H9 (cell line): ENCODE data around the gene TPD52L2. TPM values are rescaled to one million over a fixed set of nuclear protein-coding genes. Genes with fewer than 3 reads are reported as not detected.

Experiments
- DNase-seq: peaks from one replicate; pipeline ENCODE4 v3.0.0-alpha.2; 2017
- H2AFZ ChIP-seq: one replicate; pipeline ENCODE4 v1.6.1; 2013; ENCODE audit warnings: mild to moderate bottlenecking, low read length, control low read depth, moderate library complexity
- H2AK5ac ChIP-seq: 2 replicates; pipeline ENCODE4 v1.6.1; 2013; ENCODE audit warnings: low read length, control low read depth, mixed read lengths; ENCODE audit not compliant: insufficient read length
- H2BK120ac ChIP-seq: one replicate; pipeline ENCODE4 v1.6.1; 2013; ENCODE audit warnings: low read depth, mild to moderate bottlenecking, low read length, control low read depth, inconsistent platforms; ENCODE audit not compliant: poor library complexity, severe bottlenecking
- H2BK12ac ChIP-seq: 2 replicates; pipeline ENCODE4 v1.6.1; 2013; ENCODE audit warnings: low read length, control low read depth, mixed read lengths, low read depth; ENCODE audit not compliant: insufficient read length
- H2BK15ac ChIP-seq: 2 replicates; pipeline ENCODE4 v1.6.1; 2013; ENCODE audit warnings: low read depth, low read length, control low read depth
- H2BK20ac ChIP-seq: one replicate; pipeline ENCODE4 v1.6.1; 2013; ENCODE audit warnings: low read depth, mild to moderate bottlenecking, low read length, control low read depth, inconsistent platforms; ENCODE audit not compliant: poor library complexity, severe bottlenecking
- H2BK5ac ChIP-seq: 2 replicates; pipeline ENCODE4 v1.6.1; 2013; ENCODE audit warnings: low read length, control low read depth, mixed read lengths; ENCODE audit not compliant: insufficient read length
- H3K14ac ChIP-seq: 2 replicates; pipeline ENCODE4 v1.6.1; 2013; ENCODE audit warnings: low read length, control low read depth; ENCODE audit not compliant: insufficient read depth
- H3K18ac ChIP-seq: 2 replicates; pipeline ENCODE4 v1.6.1; 2013; ENCODE audit warnings: low read depth, mild to moderate bottlenecking, mixed read lengths, low read length, control low read depth; ENCODE audit not compliant: insufficient read length
- H3K23ac ChIP-seq: 2 replicates; pipeline ENCODE4 v1.6.1; 2013; ENCODE audit warnings: low read length, control low read depth, mixed read lengths, low read depth; ENCODE audit not compliant: insufficient read length
- H3K23me2 ChIP-seq: 2 replicates; pipeline ENCODE4 v1.6.1; 2013; ENCODE audit warnings: low read depth, mild to moderate bottlenecking, mixed read lengths, low read length, control low read depth; ENCODE audit not compliant: insufficient read length, poor library complexity, severe bottlenecking
- H3K27ac ChIP-seq: 2 replicates; pipeline ENCODE4 v1.5.1; 2013; ENCODE audit warnings: low read length, control low read depth, mixed read lengths, low read depth; ENCODE audit not compliant: insufficient read length
- H3K27me3 ChIP-seq: 2 replicates; pipeline ENCODE4 v1.6.1; 2013; ENCODE audit warnings: low read length, control low read depth, inconsistent platforms; ENCODE audit not compliant: insufficient read depth
- H3K4ac ChIP-seq: 2 replicates; pipeline ENCODE4 v1.6.1; 2013; ENCODE audit warnings: low read depth, mild to moderate bottlenecking, control low read depth, inconsistent platforms, low read length, moderate library complexity
- H3K4me1 ChIP-seq: 2 replicates; pipeline ENCODE4 v1.6.1; 2013; ENCODE audit warnings: low read length, control low read depth, inconsistent platforms; ENCODE audit not compliant: insufficient read depth
- H3K4me2 ChIP-seq: 2 replicates; pipeline ENCODE4 v1.6.1; 2013; ENCODE audit warnings: low read length, control low read depth, mixed read lengths; ENCODE audit not compliant: insufficient read length, insufficient read depth
- H3K56ac ChIP-seq: 2 replicates; pipeline ENCODE4 v1.6.1; 2013; ENCODE audit warnings: low read depth, mild to moderate bottlenecking, mixed read lengths, low read length, control low read depth; ENCODE audit not compliant: insufficient read length
- H3K79me1 ChIP-seq: 2 replicates; pipeline ENCODE4 v1.6.1; 2013; ENCODE audit warnings: low read depth, mild to moderate bottlenecking, moderate library complexity, low read length, control low read depth, inconsistent platforms; ENCODE audit not compliant: insufficient read depth, poor library complexity, severe bottlenecking
- H3K79me2 ChIP-seq: 2 replicates; pipeline ENCODE4 v1.6.1; 2013; ENCODE audit warnings: low read length, control low read depth, inconsistent platforms; ENCODE audit not compliant: insufficient read depth
- H3K9ac ChIP-seq: 2 replicates; pipeline ENCODE4 v1.6.1; 2013; ENCODE audit warnings: low read length, control low read depth, mixed read lengths; ENCODE audit not compliant: insufficient read length; ENCODE audit errors: extremely low read depth
- H3K9me3 ChIP-seq: one replicate; pipeline ENCODE4 v1.6.1; 2013; ENCODE audit warnings: low read depth, low read length, inconsistent platforms; ENCODE audit not compliant: control insufficient read depth
- H3T11ph ChIP-seq: one replicate; pipeline ENCODE4 v1.6.1; 2013; ENCODE audit warnings: mild to moderate bottlenecking, low read length, control low read depth, inconsistent platforms
- H4K20me1 ChIP-seq: one replicate; pipeline ENCODE4 v1.6.1; 2013; ENCODE audit not compliant: control insufficient read depth, insufficient read length, insufficient read depth
- H4K5ac ChIP-seq: 2 replicates; pipeline ENCODE4 v1.6.1; 2013; ENCODE audit warnings: low read depth, mild to moderate bottlenecking, mixed read lengths, low read length, control low read depth; ENCODE audit not compliant: insufficient read length
- H4K8ac ChIP-seq: replicated peaks from 2 replicates; pipeline ENCODE4 v1.6.1; 2013; ENCODE audit warnings: low read length, control low read depth, mixed read lengths, low read depth; ENCODE audit not compliant: insufficient read length
- H4K91ac ChIP-seq: 2 replicates; pipeline ENCODE4 v1.6.1; 2013; ENCODE audit warnings: low read depth, mild to moderate bottlenecking, moderate library complexity, mixed read lengths, low read length, control low read depth; ENCODE audit not compliant: insufficient read length
- H3K27ac Mint-ChIP-seq, 3 experiments: 2 replicates in 2 of 3; 3 replicates in 1 of 3; pipeline ENCODE4 v1.8.0; 2020 to 2021; ENCODE audit warnings: mixed read lengths in 3 of 3, mild to moderate bottlenecking in 1 of 3, moderate library complexity in 1 of 3
- H3K27me3 Mint-ChIP-seq: 2 replicates; pipeline ENCODE4 v1.8.0; 2021; ENCODE audit warnings: low read depth, mild to moderate bottlenecking, moderate library complexity, mixed read lengths
- H3K36me3 Mint-ChIP-seq, 3 experiments: 2 replicates in 2 of 3; 3 replicates in 1 of 3; pipeline ENCODE4 v1.8.0; 2020 to 2021; ENCODE audit warnings: low read depth in 3 of 3, mixed read lengths in 3 of 3; ENCODE audit not compliant: insufficient read depth in 1 of 3
- H3K4me1 Mint-ChIP-seq, 2 experiments: 2 replicates each; pipeline ENCODE4 v1.8.0; 2020; ENCODE audit warnings: mixed read lengths in 2 of 2
- H3K4me3 Mint-ChIP-seq, 2 experiments: 2 replicates in 1 of 2; 3 replicates in 1 of 2; pipeline ENCODE4 v1.8.0; 2020 to 2021; ENCODE audit warnings: mild to moderate bottlenecking in 2 of 2, mixed read lengths in 2 of 2, moderate library complexity in 1 of 2
- H3K9me3 Mint-ChIP-seq, 2 experiments: 2 replicates in 1 of 2; 3 replicates in 1 of 2; pipeline ENCODE4 v1.8.0; 2020; ENCODE audit warnings: mild to moderate bottlenecking in 2 of 2, mixed read lengths in 2 of 2, moderate library complexity in 1 of 2
- CTCF ChIP-seq: fragments of 200-600 bp; sonication (generic); conservative IDR thresholded peaks from 3 replicates; pipeline ENCODE4 v1.8.0; 2021; ENCODE audit warnings: antibody characterized with exemption, mild to moderate bottlenecking
- WGBS: extraction: QIAGEN DNeasy Blood & Tissue Kit; methylation state at CpG from one replicate; pipeline ENCODE4 v1.1.7; 2013; ENCODE audit warnings: missing lambda C conversion rate, low lambda C conversion rate, mixed read lengths; ENCODE audit not compliant: insufficient read length; ENCODE audit errors: extremely low coverage; 5-methylcytosine and 5-hydroxymethylcytosine counted together
- total RNA-seq: library from RNA; stranded (reverse); gene quantifications from 2 replicates; pipeline ENCODE4 v1.2.1, GENCODE V29; 2021

The TPD52L2 gene
- total RNA-seq, 1 experiment from 2014 or later, result 94.1 TPM

DNA sequence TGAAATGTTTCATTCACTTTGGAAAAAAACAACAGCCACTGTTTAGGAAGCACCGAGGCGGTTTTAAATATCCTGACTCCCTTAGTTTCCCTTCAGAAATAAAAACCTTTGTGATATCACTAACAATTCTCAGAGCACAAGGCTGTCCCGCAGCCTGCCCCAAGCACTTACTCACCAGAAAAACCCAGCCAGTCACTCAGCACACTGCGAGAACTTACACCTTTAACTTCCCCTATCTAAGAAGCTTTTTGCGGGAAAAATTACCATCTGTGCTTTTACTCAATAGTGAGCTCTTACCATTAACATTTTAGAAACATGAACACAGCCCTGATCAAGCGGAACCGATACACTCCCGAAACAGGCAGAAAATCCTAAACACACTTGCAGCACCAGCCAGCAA, 43.3 kb upstream of the TPD52L2 start:
- peak overlapping the region in 2 of 3 experiments; percentile 6 to 74; a peak in 4 of 7 replicates for H3K27ac Mint-ChIP-seq
- H2BK120ac ChIP-seq, result no peak overlapping the region

More for the DNA sequence above, 43.3 kb upstream of the TPD52L2 start:
- H3K56ac ChIP-seq, result no peak overlapping the region
- no peak for DNase-seq
- Mint-ChIP-seq H3K4me1 (peaks cover 14 to 18% of the 10 kb centered on the region in 2 experiments), H3K36me3 (peaks cover 0 to 9% (median 8%) of the 10 kb centered on the region in 3 experiments; a peak in 4 of 7 replicates), H3K9me3 (no peaks in the 10 kb centered on the region; a peak in 1 of 5 replicates), H3K27me3 (no peaks in the 10 kb centered on the region), H3K4me3 (no peak overlapping the region)
- no peak overlapping the region for H3K9ac ChIP-seq
- H3K27me3 ChIP-seq, result no peaks in the 10 kb centered on the region
- no peak overlapping the region for H2AFZ ChIP-seq
- no peak overlapping the region for H3K23ac ChIP-seq
- H3K23me2 ChIP-seq, result no peaks in the 10 kb centered on the region
- no peak overlapping the region for H2BK12ac ChIP-seq
- no peak overlapping the region for H3K14ac ChIP-seq
- no peaks in the 10 kb centered on the region for H3K4me1 ChIP-seq
- H4K8ac ChIP-seq, result no peak overlapping the region
- H2BK15ac ChIP-seq, result no peak overlapping the region
- H2BK5ac ChIP-seq, result no peak overlapping the region
- no peak overlapping the region for H2BK20ac ChIP-seq
- no peak overlapping the region for H2AK5ac ChIP-seq
- no peak overlapping the region for H4K91ac ChIP-seq
- H3K79me2 ChIP-seq, result peaks cover 2% of the 10 kb centered on the region; the same call in 1 of the 2 replicates
- no peaks in the 10 kb centered on the region for H3K9me3 ChIP-seq
- peaks cover 10% of the 10 kb centered on the region for H3K79me1 ChIP-seq
- no peaks in the 10 kb centered on the region for H4K20me1 ChIP-seq
- H3K4me2 ChIP-seq, result no peak overlapping the region
- TF ChIP-seq CTCF, result no peak
- no CpG with 5 or more reads among the region's 8 CpGs for WGBS
- H3K27ac ChIP-seq, result no peak overlapping the region
- no peak overlapping the region for H3T11ph ChIP-seq
- H3K4ac ChIP-seq, result no peak overlapping the region
- no peak overlapping the region for H4K5ac ChIP-seq
- H3K18ac ChIP-seq, result no peak overlapping the region
